ENCODE results near the gene PTGES2. TPM values are rescaled to one million over a fixed set of nuclear protein-coding genes. Genes with fewer than 3 reads are reported as not detected.

Gene PTGES2
- total RNA-seq, 4 donors from 2014 or later, result 80.0 to 112 (median 88.4) TPM

- 81 to 85% methylated on average over 14 of the region's 15 CpGs for WGBS, 2 donors
- intact Hi-C loops (cut with DNase I), result loop anchor here (5.0 kb wide), 2 partner anchors 82 to 172 kb away; no protein-coding TSS in a partner anchor
These were observed 8.4 kb downstream of the PTGES2 start for GRCh38 chr9:128118971-128119665.

GRCh38 chr9:128118472-128118857, 9.1 kb downstream of the PTGES2 start:
- Histone ChIP-seq H3K9me3 (no peaks in the 10 kb centered on the region), H3K4me3 (replicated peaks in 1 of 3) (no peak overlapping the region), H3K4me1 (peaks cover 0 to 5% of the 10 kb centered on the region in 2 donors), H3K36me3 (peaks cover 20 to 26% of the 10 kb centered on the region in 2 donors), H3K27ac (no peak overlapping the region), H3K27me3 (no peaks in the 10 kb centered on the region)
- WGBS, 2 donors, result 36 to 41% methylated on average over 3 of the region's 3 CpGs
- intact Hi-C loops (cut with DNase I), result loop anchor here (5.0 kb wide), 2 partner anchors 81 to 171 kb away; no protein-coding TSS in a partner anchor
- DNase-seq, result no peak
- no peak for TF ChIP-seq POLR2A (IDR thresholded peaks at IDR 0.05)
- TF ChIP-seq CTCF (IDR thresholded peaks at IDR 0.05), result no peak

More at GRCh38 chr9:128118971-128119665, 8.4 kb downstream of the PTGES2 start:
- peak in 1 of 2 donors; percentile 0 for DNase-seq
- Histone ChIP-seq H3K4me1 (peaks cover 0 to 5% of the 10 kb centered on the region in 2 donors), H3K27me3 (no peaks in the 10 kb centered on the region), H3K9me3 (no peaks in the 10 kb centered on the region), H3K4me3 (replicated peaks in 1 of 3) (no peak overlapping the region), H3K36me3 (peaks cover 26 to 31% of the 10 kb centered on the region in 2 donors), H3K27ac (no peak overlapping the region)
- TF ChIP-seq CTCF (IDR thresholded peaks at IDR 0.05) (no peak), POLR2A (IDR thresholded peaks at IDR 0.05) (no peak)

GRCh38 chr9:128117613-128118471, 9.7 kb downstream of the PTGES2 start:
- H3K27ac ChIP-seq, result no peak overlapping the region
- TF ChIP-seq POLR2A (IDR thresholded peaks at IDR 0.05) (no peak), CTCF (IDR thresholded peaks at IDR 0.05) (peak; percentile 100)
- H3K4me1 ChIP-seq, result peaks cover 0 to 5% of the 10 kb centered on the region in 2 donors

GRCh38 chr9:128116104-128117083, 11.1 kb downstream of the PTGES2 start:
- H3K4me1 ChIP-seq, result peaks cover 0 to 5% of the 10 kb centered on the region in 2 donors
- H3K27ac ChIP-seq, result no peak overlapping the region

More at GRCh38 chr9:128117613-128118471, 9.7 kb downstream of the PTGES2 start:
- no peak overlapping the region for H3K4me3 ChIP-seq (replicated peaks in 1 of 3)
- intact Hi-C loops (cut with DNase I), result loop anchor here (5.0 kb wide), 2 partner anchors 81 to 171 kb away; no protein-coding TSS in a partner anchor
- DNase-seq, result peak; percentile 92 to 95
- no peaks in the 10 kb centered on the region for H3K9me3 ChIP-seq
- WGBS, 2 donors, result 9 to 14% methylated on average over 20 to 25 of the region's 27 CpGs
- peaks cover 14 to 24% of the 10 kb centered on the region in 2 donors for H3K36me3 ChIP-seq
- no peaks in the 10 kb centered on the region for H3K27me3 ChIP-seq

More at GRCh38 chr9:128116104-128117083, 11.1 kb downstream of the PTGES2 start:
- 87 to 90% methylated on average over 16 of the region's 16 CpGs for WGBS, 2 donors
- H3K36me3 ChIP-seq, result peaks cover 0 to 12% of the 10 kb centered on the region in 2 donors
- H3K27me3 ChIP-seq, result no peaks in the 10 kb centered on the region
- no peak overlapping the region for H3K4me3 ChIP-seq (replicated peaks in 1 of 3)
- no peaks in the 10 kb centered on the region for H3K9me3 ChIP-seq
- DNase-seq, result no peak
- intact Hi-C loops (cut with DNase I), result loop anchor here (5.0 kb wide), 2 partner anchors 79 to 169 kb away; no protein-coding TSS in a partner anchor
- TF ChIP-seq CTCF (IDR thresholded peaks at IDR 0.05) (no peak), POLR2A (IDR thresholded peaks at IDR 0.05) (no peak)

All from thyroid gland (tissue), 4 donors.